HG02885 (cell line): ENCODE data around the gene XG.

Experiments
- ATAC-seq: cut with Tn5 transposase; IDR thresholded peaks from one replicate; pipeline ENCODE4 v1.9.1; 2021; ENCODE audit warnings: mild to moderate bottlenecking; ENCODE audit not compliant: unreplicated experiment, poor library complexity

The XG gene

GRCh38 chrX:2859197-2859797, 107.5 kb downstream of the XG start:
- no peak for ATAC-seq

DNA sequence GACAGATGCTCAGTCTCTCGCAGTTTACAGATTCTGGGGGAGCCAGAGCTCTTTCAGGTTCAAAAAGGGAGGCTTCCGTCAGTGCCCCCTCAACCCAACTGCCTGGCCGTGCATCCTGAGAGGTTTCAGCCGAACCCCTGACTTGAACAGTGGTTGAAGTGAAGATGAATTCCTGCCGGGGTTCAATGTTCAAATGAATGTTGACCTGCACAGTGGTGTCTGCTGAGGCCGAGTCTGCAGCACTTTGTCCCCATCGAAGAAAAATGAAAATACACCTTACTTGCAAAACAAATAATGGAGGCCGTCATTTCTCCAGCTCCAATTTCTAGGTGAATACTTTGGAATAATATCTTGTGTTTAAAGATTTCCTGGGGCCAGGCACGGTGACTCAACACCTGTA, 110.6 kb downstream of the XG start:
- ATAC-seq, result no peak

DNA sequence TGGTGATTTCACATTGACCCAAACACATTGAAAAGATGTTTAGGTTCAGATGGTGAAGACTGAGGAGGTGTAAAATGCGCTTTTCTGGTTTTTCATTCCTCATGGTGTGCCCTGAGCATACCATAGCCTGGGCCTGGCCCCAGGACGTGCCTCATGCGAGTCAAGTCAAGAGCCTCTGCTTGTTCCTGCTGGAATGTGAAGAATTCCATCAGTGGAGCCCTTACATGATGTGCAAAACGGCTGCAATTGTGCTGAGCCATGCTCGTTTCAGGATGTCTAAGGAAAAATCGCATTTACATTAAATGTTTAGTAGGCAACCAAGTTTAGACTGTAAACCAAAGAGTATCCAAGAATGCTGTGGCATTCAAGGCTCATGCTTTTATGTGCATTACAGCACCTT, 111.8 kb downstream of the XG start:
- no peak for ATAC-seq
